ENCODE results near the gene GPATCH3. TPM values are rescaled to one million over a fixed set of nuclear protein-coding genes. Genes with fewer than 3 reads are reported as not detected.
"Not testable (repeated sequence)": the region's sequence is repeated elsewhere in the genome, so short reads cannot be mapped to it uniquely, and the experiment has no call there.

Gene GPATCH3, protein sequence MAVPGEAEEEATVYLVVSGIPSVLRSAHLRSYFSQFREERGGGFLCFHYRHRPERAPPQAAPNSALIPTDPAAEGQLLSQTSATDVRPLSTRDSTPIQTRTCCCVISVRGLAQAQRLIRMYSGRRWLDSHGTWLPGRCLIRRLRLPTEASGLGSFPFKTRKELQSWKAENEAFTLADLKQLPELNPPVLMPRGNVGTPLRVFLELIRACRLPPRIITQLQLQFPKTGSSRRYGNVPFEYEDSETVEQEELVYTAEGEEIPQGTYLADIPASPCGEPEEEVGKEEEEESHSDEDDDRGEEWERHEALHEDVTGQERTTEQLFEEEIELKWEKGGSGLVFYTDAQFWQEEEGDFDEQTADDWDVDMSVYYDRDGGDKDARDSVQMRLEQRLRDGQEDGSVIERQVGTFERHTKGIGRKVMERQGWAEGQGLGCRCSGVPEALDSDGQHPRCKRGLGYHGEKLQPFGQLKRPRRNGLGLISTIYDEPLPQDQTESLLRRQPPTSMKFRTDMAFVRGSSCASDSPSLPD
- 23.4 TPM for total RNA-seq (ENCODE audit: unreplicated experiment)
- long read RNA-seq, transcript GPATCH3-201 (7 exons, 2,123 nt), result major isoform, 20 of 23 reads
- long read RNA-seq, partial matches to known transcripts, result 1 of 23 reads
- long read RNA-seq, other reads (novel, unspliced or antisense), result 2 of 23 reads

DNA sequence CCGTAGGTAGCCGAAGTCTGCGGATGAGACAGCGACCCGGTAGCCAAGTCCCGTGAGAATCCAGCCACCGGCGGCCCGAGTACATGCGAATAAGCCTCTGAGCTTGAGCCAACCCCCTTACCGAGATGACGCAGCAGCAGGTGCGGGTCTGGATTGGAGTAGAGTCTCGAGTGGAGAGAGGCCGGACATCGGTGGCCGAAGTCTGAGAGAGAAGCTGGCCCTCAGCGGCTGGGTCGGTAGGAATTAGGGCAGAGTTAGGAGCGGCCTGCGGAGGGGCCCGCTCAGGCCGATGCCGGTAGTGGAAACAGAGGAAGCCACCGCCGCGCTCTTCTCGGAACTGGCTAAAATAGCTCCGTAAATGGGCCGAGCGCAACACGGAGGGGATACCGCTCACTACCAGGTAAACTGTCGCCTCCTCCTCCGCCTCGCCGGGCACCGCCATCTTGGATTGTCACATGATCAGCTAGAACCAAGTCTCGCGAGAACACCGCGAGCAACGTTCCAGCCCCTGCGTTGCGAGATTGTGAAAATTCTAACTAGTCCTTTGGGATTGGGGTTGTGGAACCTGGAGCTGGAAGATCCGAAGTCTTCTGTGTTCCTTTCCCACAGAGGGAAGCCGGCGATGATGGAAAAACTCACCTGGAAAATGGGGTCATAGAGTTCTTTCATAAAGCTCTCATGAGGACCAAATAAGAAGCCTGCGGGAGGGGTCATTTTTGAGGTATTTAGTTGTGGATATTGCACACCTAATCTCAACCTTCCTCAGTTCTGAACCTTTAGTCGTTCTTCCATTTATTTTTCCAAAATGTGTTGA is at the start of gene GPATCH3:
Gene GPATCH3 (minus strand): TSS at position 467 of the 814 bp plus-strand sequence. CDS start 25 bp downstream, at position 442.
- H3K4me1 Mint-ChIP-seq (ENCODE audit: unreplicated experiment), result peaks cover 20% of the 10 kb centered on the region
- peaks cover 5% of the 10 kb centered on the region for H3K27me3 Mint-ChIP-seq (ENCODE audit: unreplicated experiment)
- TF ChIP-seq, protein P1, sequence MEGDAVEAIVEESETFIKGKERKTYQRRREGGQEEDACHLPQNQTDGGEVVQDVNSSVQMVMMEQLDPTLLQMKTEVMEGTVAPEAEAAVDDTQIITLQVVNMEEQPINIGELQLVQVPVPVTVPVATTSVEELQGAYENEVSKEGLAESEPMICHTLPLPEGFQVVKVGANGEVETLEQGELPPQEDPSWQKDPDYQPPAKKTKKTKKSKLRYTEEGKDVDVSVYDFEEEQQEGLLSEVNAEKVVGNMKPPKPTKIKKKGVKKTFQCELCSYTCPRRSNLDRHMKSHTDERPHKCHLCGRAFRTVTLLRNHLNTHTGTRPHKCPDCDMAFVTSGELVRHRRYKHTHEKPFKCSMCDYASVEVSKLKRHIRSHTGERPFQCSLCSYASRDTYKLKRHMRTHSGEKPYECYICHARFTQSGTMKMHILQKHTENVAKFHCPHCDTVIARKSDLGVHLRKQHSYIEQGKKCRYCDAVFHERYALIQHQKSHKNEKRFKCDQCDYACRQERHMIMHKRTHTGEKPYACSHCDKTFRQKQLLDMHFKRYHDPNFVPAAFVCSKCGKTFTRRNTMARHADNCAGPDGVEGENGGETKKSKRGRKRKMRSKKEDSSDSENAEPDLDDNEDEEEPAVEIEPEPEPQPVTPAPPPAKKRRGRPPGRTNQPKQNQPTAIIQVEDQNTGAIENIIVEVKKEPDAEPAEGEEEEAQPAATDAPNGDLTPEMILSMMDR (IDR thresholded peaks at IDR 0.05; ENCODE audit: unreplicated experiment), result no peak
- H3K36me3 Mint-ChIP-seq (ENCODE audit: low read depth, unreplicated experiment), result peaks cover 7% of the 10 kb centered on the region
- H3K9me3 Mint-ChIP-seq (ENCODE audit: unreplicated experiment), result no peaks in the 10 kb centered on the region
- peak within 1 kb of the TSS; percentile 96 for H3K4me3 Mint-ChIP-seq (ENCODE audit: unreplicated experiment)
- peak; percentile 87 for DNase-seq (ENCODE audit: low spot score)
- peak within 1 kb of the TSS; percentile 99 for H3K27ac Mint-ChIP-seq (ENCODE audit: unreplicated experiment)

DNA sequence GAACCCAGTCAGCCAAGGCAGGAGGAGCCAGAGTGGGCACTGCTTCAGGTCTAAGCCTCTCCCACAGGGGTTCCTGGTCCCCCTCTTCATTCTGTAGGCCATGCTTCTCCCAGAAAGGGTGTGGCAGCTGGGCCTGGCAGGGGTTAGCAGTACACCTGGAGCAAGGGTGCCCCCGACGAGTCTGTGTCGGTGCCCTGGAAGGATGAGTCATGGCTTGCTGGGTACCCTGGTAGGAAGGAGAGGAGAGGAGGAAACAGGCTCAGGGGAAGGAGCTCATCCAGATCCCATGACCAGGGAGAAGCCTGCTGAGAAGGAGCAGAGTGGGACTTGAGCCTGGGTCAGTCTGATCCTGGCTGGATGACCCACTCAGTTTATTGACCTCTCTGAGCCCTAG is 49.7 kb upstream of the GPATCH3 start:
- H3K4me1 Mint-ChIP-seq (ENCODE audit: unreplicated experiment), result no peaks in the 10 kb centered on the region
- TF ChIP-seq, protein P1 (IDR thresholded peaks at IDR 0.05; ENCODE audit: unreplicated experiment), result no peak
- H3K27me3 Mint-ChIP-seq (ENCODE audit: unreplicated experiment), result peaks cover 9% of the 10 kb centered on the region
- H3K9me3 Mint-ChIP-seq (ENCODE audit: unreplicated experiment), result no peaks in the 10 kb centered on the region
- H3K36me3 Mint-ChIP-seq (ENCODE audit: low read depth, unreplicated experiment), result peaks cover 10% of the 10 kb centered on the region
- no peak for DNase-seq (ENCODE audit: low spot score)
- H3K27ac Mint-ChIP-seq (ENCODE audit: unreplicated experiment), result no peak overlapping the region
- no peak overlapping the region for H3K4me3 Mint-ChIP-seq (ENCODE audit: unreplicated experiment)

DNA sequence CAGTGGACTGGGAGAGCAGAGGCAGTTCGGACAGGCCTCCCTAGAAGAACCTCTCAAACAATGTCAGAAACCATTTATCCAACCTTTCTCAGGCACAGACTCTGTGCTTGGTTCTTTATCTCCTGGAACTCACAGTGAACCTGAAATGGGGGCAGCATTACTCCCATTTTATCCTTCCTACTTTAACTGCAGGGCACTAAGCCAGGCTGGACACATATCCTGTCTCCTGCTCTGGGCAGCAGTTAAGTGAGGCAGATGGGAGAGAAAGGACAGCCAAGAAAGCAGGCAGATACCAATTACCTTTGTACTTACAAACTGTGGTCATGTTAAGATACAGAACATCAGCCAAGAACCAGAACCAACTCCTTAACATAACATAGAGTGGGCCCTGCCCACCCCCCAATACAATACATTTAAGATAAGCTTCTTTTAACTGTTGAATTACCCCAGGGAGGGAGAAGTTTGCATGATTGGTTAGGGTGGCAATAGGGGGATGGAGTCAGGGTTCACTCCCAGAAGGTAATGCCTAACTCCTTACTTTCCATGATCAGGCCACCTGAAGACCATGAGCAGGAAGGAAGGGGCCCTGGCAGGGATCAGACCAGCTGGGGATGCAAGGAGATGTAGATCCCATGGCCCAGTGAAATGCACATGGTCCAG is 49.1 kb upstream of the GPATCH3 start:
- peak overlapping the region; percentile 12 for H3K27ac Mint-ChIP-seq (ENCODE audit: unreplicated experiment)
- DNase-seq (ENCODE audit: low spot score), result no peak
- no peaks in the 10 kb centered on the region for H3K9me3 Mint-ChIP-seq (ENCODE audit: unreplicated experiment)
- H3K4me1 Mint-ChIP-seq (ENCODE audit: unreplicated experiment), result no peaks in the 10 kb centered on the region
- TF ChIP-seq, protein P1 (IDR thresholded peaks at IDR 0.05; ENCODE audit: unreplicated experiment), result no peak
- H3K4me3 Mint-ChIP-seq (ENCODE audit: unreplicated experiment), result no peak overlapping the region
- H3K27me3 Mint-ChIP-seq (ENCODE audit: unreplicated experiment), result peaks cover 10% of the 10 kb centered on the region
- peaks cover 12% of the 10 kb centered on the region for H3K36me3 Mint-ChIP-seq (ENCODE audit: low read depth, unreplicated experiment)

DNA sequence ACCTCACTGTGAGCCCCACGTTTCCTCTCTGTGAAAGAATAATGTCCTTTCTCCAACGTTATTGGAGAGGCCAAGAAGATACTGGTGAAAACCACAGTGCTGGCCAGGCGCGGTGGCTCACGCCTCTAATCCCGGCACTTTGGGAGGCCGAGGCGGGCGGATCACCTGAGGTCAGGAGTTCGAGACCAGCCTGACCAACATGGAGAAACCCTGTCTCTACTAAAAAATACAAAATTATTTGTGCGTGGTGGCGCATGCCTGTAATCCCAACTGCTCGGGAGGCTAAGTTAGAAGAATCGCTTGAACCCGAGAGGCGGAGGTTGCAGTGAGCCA is 48.4 kb upstream of the GPATCH3 start:
- not testable (repeated sequence) for H3K4me1 Mint-ChIP-seq (ENCODE audit: unreplicated experiment); H3K4me3 Mint-ChIP-seq (ENCODE audit: unreplicated experiment); H3K27me3 Mint-ChIP-seq (ENCODE audit: unreplicated experiment); DNase-seq (ENCODE audit: low spot score); H3K27ac Mint-ChIP-seq (ENCODE audit: unreplicated experiment); H3K9me3 Mint-ChIP-seq (ENCODE audit: unreplicated experiment)
- peaks cover 12% of the 10 kb centered on the region for H3K36me3 Mint-ChIP-seq (ENCODE audit: low read depth, unreplicated experiment)

DNA sequence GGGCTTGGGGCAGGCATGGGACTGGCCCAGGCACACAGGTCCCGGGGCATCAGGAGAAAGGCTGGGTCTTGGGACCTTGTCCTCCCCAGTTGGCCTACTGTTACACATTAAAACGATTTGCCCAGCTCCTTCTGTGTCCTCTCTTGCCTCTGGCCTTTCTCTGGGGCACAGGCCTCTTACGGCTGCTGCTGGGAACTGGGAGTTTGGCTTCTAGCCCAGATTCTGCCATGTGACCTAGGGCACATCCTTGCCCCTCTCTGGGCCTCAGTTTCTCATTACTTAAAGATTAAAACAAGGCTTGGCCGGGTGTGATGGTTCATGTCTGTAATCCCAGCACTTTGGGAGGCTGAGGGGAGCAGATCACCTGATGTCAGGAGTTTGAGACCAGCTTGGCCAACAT is 46.0 kb upstream of the GPATCH3 start:
- Mint-ChIP-seq H3K36me3 (ENCODE audit: low read depth, unreplicated experiment) (peaks cover 22% of the 10 kb centered on the region), H3K4me1 (ENCODE audit: unreplicated experiment) (no peaks in the 10 kb centered on the region), H3K27ac (ENCODE audit: unreplicated experiment) (no peak overlapping the region), H3K9me3 (ENCODE audit: unreplicated experiment) (no peaks in the 10 kb centered on the region), H3K4me3 (ENCODE audit: unreplicated experiment) (no peak overlapping the region), H3K27me3 (ENCODE audit: unreplicated experiment) (peaks cover 4% of the 10 kb centered on the region)
- TF ChIP-seq, protein P1 (IDR thresholded peaks at IDR 0.05; ENCODE audit: unreplicated experiment), result no peak
- no peak for DNase-seq (ENCODE audit: low spot score)
